Uterus (tissue), 2 donors: ENCODE measurements around the gene HIP1R.

Source experiments
- CTCF ChIP-seq, 4 experiments: fragments of 200-600 bp in 2 of 4; fragments of 450-650 bp in 2 of 4; sonication (generic) in 2 of 4; IDR thresholded peaks; one replicate each; pipeline ENCODE4 v1.5.1; 2016 to 2019; ENCODE audit warnings: antibody characterized with exemption in 4 of 4, mild to moderate bottlenecking in 2 of 4, moderate library complexity in 1 of 4
- POLR2A ChIP-seq, 2 donors: fragments of 450-650 bp; IDR thresholded peaks; one replicate each; pipeline ENCODE4 v1.6.1; 2016; ENCODE audit warnings: antibody characterized with exemption in 2 of 2, mild to moderate bottlenecking in 1 of 2, moderate library complexity in 1 of 2

DNA sequence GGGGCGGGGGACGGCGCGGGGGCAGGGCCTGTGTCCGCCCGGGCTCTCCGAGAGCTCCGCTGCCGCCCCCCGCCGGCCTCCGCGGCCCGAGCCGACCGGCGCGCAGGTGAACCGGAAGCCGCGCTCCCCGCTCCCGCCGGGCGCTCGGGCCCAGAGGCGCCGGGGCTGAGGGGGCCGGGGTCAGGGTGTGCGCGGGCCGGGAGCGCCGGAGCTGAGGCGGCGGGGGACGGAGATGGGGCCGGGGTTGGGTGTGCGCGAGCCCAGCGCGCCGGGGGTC lies 431 bp downstream of the HIP1R start:
- no peak for TF ChIP-seq CTCF (IDR thresholded peaks at IDR 0.05)
- no peak for TF ChIP-seq POLR2A (IDR thresholded peaks at IDR 0.05)
